Type B pancreatic cell (in vitro differentiated cells): ENCODE measurements around the gene RABL3. TPM values are rescaled to one million over a fixed set of nuclear protein-coding genes. Genes with fewer than 3 reads are reported as not detected.
A peak's percentile ranks its signal among the peaks of the same experiment; 100 is the strongest.

Experiments used
- DNase-seq: peaks from one replicate; pipeline ENCODE4 v3.0.0; 2021; ENCODE audit warnings: mixed read lengths; ENCODE audit not compliant: unreplicated experiment; ENCODE audit errors: extremely low spot score
- H3K27ac Mint-ChIP-seq: 2 replicates; pipeline ENCODE4 v1.8.0; 2021; ENCODE audit warnings: mild to moderate bottlenecking, mixed read lengths
- H3K27me3 Mint-ChIP-seq: 2 replicates; pipeline ENCODE4 v1.8.0; 2021; ENCODE audit warnings: mixed read lengths
- H3K36me3 Mint-ChIP-seq: 2 replicates; pipeline ENCODE4 v1.8.0; 2021; ENCODE audit warnings: mixed read lengths
- H3K4me1 Mint-ChIP-seq: one replicate; pipeline ENCODE4 v1.8.0; 2021; ENCODE audit warnings: mixed read lengths; ENCODE audit not compliant: unreplicated experiment
- H3K4me3 Mint-ChIP-seq: 2 replicates; pipeline ENCODE4 v1.8.0; 2021; ENCODE audit warnings: mild to moderate bottlenecking, mixed read lengths
- H3K9me3 Mint-ChIP-seq: 2 replicates; pipeline ENCODE4 v1.8.0; 2021; ENCODE audit warnings: mixed read lengths
- CTCF ChIP-seq: fragments of 200-600 bp; sonication (generic); conservative IDR thresholded peaks from 2 replicates; pipeline ENCODE4 v1.5.0; 2021; ENCODE audit warnings: antibody characterized with exemption, mild to moderate bottlenecking
- total RNA-seq: library from RNA; stranded (reverse); gene quantifications from 2 replicates; pipeline ENCODE4 v1.2.1, GENCODE V29; 2021; ENCODE audit warnings: low replicate concordance

Gene RABL3
- total RNA-seq, 1 donor from 2014 or later, result 15.5 TPM

GRCh38 chr3:120756061-120756460, 13.7 kb upstream of the RABL3 start:
- TF ChIP-seq CTCF, result no peak
- Mint-ChIP-seq H3K9me3 (peaks cover 8% of the 10 kb centered on the region), H3K4me3 (no peak overlapping the region), H3K27me3 (no peaks in the 10 kb centered on the region), H3K27ac (no peak overlapping the region), H3K36me3 (peaks cover 40% of the 10 kb centered on the region), H3K4me1 (no peaks in the 10 kb centered on the region)
- no peak for DNase-seq

GRCh38 chr3:120753810-120754209, 11.5 kb upstream of the RABL3 start:
- Mint-ChIP-seq H3K4me3 (no peak overlapping the region), H3K9me3 (peaks cover 1% of the 10 kb centered on the region), H3K4me1 (no peaks in the 10 kb centered on the region), H3K27ac (no peak overlapping the region), H3K36me3 (peaks cover 29% of the 10 kb centered on the region), H3K27me3 (no peaks in the 10 kb centered on the region)
- no peak for TF ChIP-seq CTCF
- no peak for DNase-seq

GRCh38 chr3:120752865-120753264, 10.5 kb upstream of the RABL3 start:
- no peak for DNase-seq
- Mint-ChIP-seq H3K4me3 (no peak overlapping the region), H3K27me3 (no peaks in the 10 kb centered on the region), H3K4me1 (no peaks in the 10 kb centered on the region), H3K36me3 (peaks cover 25% of the 10 kb centered on the region), H3K9me3 (no peaks in the 10 kb centered on the region), H3K27ac (no peak overlapping the region)
- TF ChIP-seq CTCF, result no peak

- Mint-ChIP-seq H3K36me3 (peaks cover 20% of the 10 kb centered on the region), H3K27ac (no peak overlapping the region), H3K9me3 (no peaks in the 10 kb centered on the region), H3K4me1 (no peaks in the 10 kb centered on the region), H3K4me3 (no peak overlapping the region), H3K27me3 (no peaks in the 10 kb centered on the region)
- no peak for DNase-seq
- TF ChIP-seq CTCF, result no peak
Observed at GRCh38 chr3:120752230-120752629, 9.9 kb upstream of the RABL3 start.

GRCh38 chr3:120749843-120750242, 7.5 kb upstream of the RABL3 start:
- no peak overlapping the region for H3K4me3 Mint-ChIP-seq
- no peak overlapping the region for H3K27ac Mint-ChIP-seq
- no peaks in the 10 kb centered on the region for H3K4me1 Mint-ChIP-seq
- no peaks in the 10 kb centered on the region for H3K27me3 Mint-ChIP-seq
- H3K9me3 Mint-ChIP-seq, result no peaks in the 10 kb centered on the region
- no peak for DNase-seq
- peaks cover 8% of the 10 kb centered on the region for H3K36me3 Mint-ChIP-seq
- TF ChIP-seq CTCF, result no peak

- no peak for DNase-seq
- no peak for TF ChIP-seq CTCF
- no peaks in the 10 kb centered on the region for H3K9me3 Mint-ChIP-seq
- H3K36me3 Mint-ChIP-seq, result peaks cover 2% of the 10 kb centered on the region
- H3K27me3 Mint-ChIP-seq, result no peaks in the 10 kb centered on the region
- peak overlapping the region; percentile 31 for H3K27ac Mint-ChIP-seq
- H3K4me1 Mint-ChIP-seq, result peaks cover 24% of the 10 kb centered on the region
- H3K4me3 Mint-ChIP-seq, result no peak overlapping the region
Observed at GRCh38 chr3:120745466-120745865, 3.1 kb upstream of the RABL3 start.
